ENCODE results near the gene PKD1L1. TPM values are rescaled to one million over a fixed set of nuclear protein-coding genes. Genes with fewer than 3 reads are reported as not detected.
"Not testable (repeated sequence)": the region's sequence is repeated elsewhere in the genome, so short reads cannot be mapped to it uniquely, and the experiment has no call there.

PKD1L1 gene
- polyA plus RNA-seq, 1 donor (not counting 4 experiments of a cell fraction or from before 2014, with no cell fraction given): 0.04 TPM

GRCh38 chr7:47991270-47991669, 43.0 kb upstream of the PKD1L1 start:
- H3K9me3 ChIP-seq (ENCODE audit: control insufficient read depth, low read depth, low read length): no peaks in the 10 kb centered on the region
- dilution Hi-C loops (cut with MboI; ENCODE audit: extremely low pct_ligation_motif_present, low sequenced_read_pairs): loop anchor here (5.0 kb wide), 1 partner anchor 36 kb away; the partner anchor contains the start of gene SUN3
- no peak for TF ChIP-seq CTCF (optimal IDR thresholded peaks at IDR 0.05 in 1 of 3, IDR thresholded peaks at IDR 0.05 in 1 of 3, conservative IDR thresholded peaks at IDR 0.05 in 1 of 3; ENCODE audit: extremely low read depth in 1 of 3, insufficient read depth in 2 of 3, low read length in 3 of 3)
- no peak for TF ChIP-seq EZH2 (IDR thresholded peaks at IDR 0.05; ENCODE audit: low read length)
- H3K36me3 ChIP-seq (ENCODE audit: control insufficient read depth in 2 of 2, extremely low read depth in 1 of 2, insufficient read depth in 2 of 2, low read length in 2 of 2): no peaks in the 10 kb centered on the region
- peaks cover 10% of the 10 kb centered on the region for H3K4me1 ChIP-seq (ENCODE audit: control insufficient read depth, extremely low read depth, insufficient read depth, low read length)
- FAIRE-seq (no peak), DNase-seq (ENCODE audit: low read depth, low spot score) (no peak)
- no peaks in the 10 kb centered on the region for H3K79me2 ChIP-seq (ENCODE audit: control insufficient read depth, insufficient read depth, low read length)
- H3K4me3 ChIP-seq (ENCODE audit: control insufficient read depth in 2 of 3, extremely low read depth in 1 of 3, insufficient read depth in 2 of 3, low read depth in 1 of 3, low read length in 3 of 3): peak overlapping the region in 1 of 3 experiments; percentile 70
- no peaks in the 10 kb centered on the region for H3K27me3 ChIP-seq (ENCODE audit: control insufficient read depth, extremely low read depth, insufficient read depth, low read length)
- no peaks in the 10 kb centered on the region for H3K9me1 ChIP-seq (ENCODE audit: control insufficient read depth, extremely low read depth, insufficient read depth, low read length)
- H3K9ac ChIP-seq (ENCODE audit: control insufficient read depth, extremely low read depth, insufficient read depth, low read length): peak overlapping the region; percentile 60
- no peaks in the 10 kb centered on the region for H4K20me1 ChIP-seq (ENCODE audit: control insufficient read depth, extremely low read depth, insufficient read depth, low read length)
- peak overlapping the region; percentile 83 for H3K4me2 ChIP-seq (ENCODE audit: control insufficient read depth, extremely low read depth, insufficient read depth, low read depth, low read length)
- no peak overlapping the region for H3K27ac ChIP-seq (ENCODE audit: control insufficient read depth, insufficient read depth, low read length)
- peak overlapping the region; percentile 96 for H2AFZ ChIP-seq (ENCODE audit: control insufficient read depth, low read length)

- H3K27me3 ChIP-seq (ENCODE audit: control insufficient read depth, extremely low read depth, insufficient read depth, low read length): no peaks in the 10 kb centered on the region
- DNase-seq (ENCODE audit: low read depth, low spot score) (no peak), FAIRE-seq (no peak)
- dilution Hi-C loops (cut with MboI; ENCODE audit: extremely low pct_ligation_motif_present, low sequenced_read_pairs): loop anchor here (5.0 kb wide), 1 partner anchor 37 kb away; the partner anchor contains the start of gene SUN3
- H3K4me3 ChIP-seq (ENCODE audit: control insufficient read depth in 2 of 3, extremely low read depth in 1 of 3, insufficient read depth in 2 of 3, low read depth in 1 of 3, low read length in 3 of 3): no peak overlapping the region
- H3K4me1 ChIP-seq (ENCODE audit: control insufficient read depth, extremely low read depth, insufficient read depth, low read length): peaks cover 10% of the 10 kb centered on the region
- no peak overlapping the region for H2AFZ ChIP-seq (ENCODE audit: control insufficient read depth, low read length)
- no peaks in the 10 kb centered on the region for H3K79me2 ChIP-seq (ENCODE audit: control insufficient read depth, insufficient read depth, low read length)
- no peak overlapping the region for H3K4me2 ChIP-seq (ENCODE audit: control insufficient read depth, extremely low read depth, insufficient read depth, low read depth, low read length)
- no peaks in the 10 kb centered on the region for H3K36me3 ChIP-seq (ENCODE audit: control insufficient read depth in 2 of 2, extremely low read depth in 1 of 2, insufficient read depth in 2 of 2, low read length in 2 of 2)
- no peaks in the 10 kb centered on the region for H4K20me1 ChIP-seq (ENCODE audit: control insufficient read depth, extremely low read depth, insufficient read depth, low read length)
- H3K9me3 ChIP-seq (ENCODE audit: control insufficient read depth, low read depth, low read length): no peaks in the 10 kb centered on the region
- H3K9ac ChIP-seq (ENCODE audit: control insufficient read depth, extremely low read depth, insufficient read depth, low read length): no peak overlapping the region
- H3K9me1 ChIP-seq (ENCODE audit: control insufficient read depth, extremely low read depth, insufficient read depth, low read length): no peaks in the 10 kb centered on the region
- TF ChIP-seq EZH2 (IDR thresholded peaks at IDR 0.05; ENCODE audit: low read length) (no peak), CTCF (optimal IDR thresholded peaks at IDR 0.05 in 1 of 3, IDR thresholded peaks at IDR 0.05 in 1 of 3, conservative IDR thresholded peaks at IDR 0.05 in 1 of 3; ENCODE audit: extremely low read depth in 1 of 3, insufficient read depth in 2 of 3, low read length in 3 of 3) (no peak)
- H3K27ac ChIP-seq (ENCODE audit: control insufficient read depth, insufficient read depth, low read length): no peak overlapping the region
Measured at GRCh38 chr7:47990592-47990991, 42.3 kb upstream of the PKD1L1 start.

- not testable (repeated sequence) for H3K9me1 ChIP-seq (ENCODE audit: control insufficient read depth, extremely low read depth, insufficient read depth, low read length); H3K9ac ChIP-seq (ENCODE audit: control insufficient read depth, extremely low read depth, insufficient read depth, low read length); H3K4me2 ChIP-seq (ENCODE audit: control insufficient read depth, extremely low read depth, insufficient read depth, low read depth, low read length); H3K79me2 ChIP-seq (ENCODE audit: control insufficient read depth, insufficient read depth, low read length); H4K20me1 ChIP-seq (ENCODE audit: control insufficient read depth, extremely low read depth, insufficient read depth, low read length); H3K4me3 ChIP-seq (ENCODE audit: control insufficient read depth in 2 of 3, extremely low read depth in 1 of 3, insufficient read depth in 2 of 3, low read depth in 1 of 3, low read length in 3 of 3); H3K27me3 ChIP-seq (ENCODE audit: control insufficient read depth, extremely low read depth, insufficient read depth, low read length); H3K9me3 ChIP-seq (ENCODE audit: control insufficient read depth, low read depth, low read length); H3K36me3 ChIP-seq (ENCODE audit: control insufficient read depth in 2 of 2, extremely low read depth in 1 of 2, insufficient read depth in 2 of 2, low read length in 2 of 2); DNase-seq (ENCODE audit: low read depth, low spot score); H2AFZ ChIP-seq (ENCODE audit: control insufficient read depth, low read length); FAIRE-seq; H3K27ac ChIP-seq (ENCODE audit: control insufficient read depth, insufficient read depth, low read length)
- H3K4me1 ChIP-seq (ENCODE audit: control insufficient read depth, extremely low read depth, insufficient read depth, low read length): peaks cover 10% of the 10 kb centered on the region
- dilution Hi-C loops (cut with MboI; ENCODE audit: extremely low pct_ligation_motif_present, low sequenced_read_pairs): loop anchor here (5.0 kb wide), 1 partner anchor 37 kb away; the partner anchor contains the start of gene SUN3
Measured at GRCh38 chr7:47989607-47990400, 41.5 kb upstream of the PKD1L1 start.
